Activated CD8-positive, alpha-beta T cell treated with anti-CD3 and anti-CD28 coated beads for 36 hours (primary cell): Measurements from ENCODE around the gene DEFB114. TPM values are rescaled to one million over a fixed set of nuclear protein-coding genes. Genes with fewer than 3 reads are reported as not detected.

Experiments
- ATAC-seq: fragments of 200-7000 bp; cut with Tn5 transposase; one replicate; pipeline ENCODE4 v1.10.0; 2021; ENCODE audit warnings: mild to moderate bottlenecking, moderate library complexity
- CTCF ChIA-PET: fragments of 350-600 bp; sonication (Branson Sonifier 250); formaldehyde crosslinking; loops from one replicate; lab custom pipeline; 2021; ENCODE audit warnings: antibody characterized with exemption; lab: Charles Lee
- POLR2A ChIA-PET: fragments of 350-600 bp; sonication (Branson Sonifier 250); formaldehyde crosslinking; loops from one replicate; lab custom pipeline; 2021; ENCODE audit warnings: antibody characterized with exemption; lab: Charles Lee
- DNase-seq: peaks from one replicate; pipeline ENCODE4 v3.0.0-alpha.2; 2020
- H3K27ac Mint-ChIP-seq: one replicate; pipeline ENCODE4 v1.8.0; 2021; ENCODE audit warnings: mild to moderate bottlenecking, mixed read lengths
- H3K27me3 Mint-ChIP-seq: one replicate; pipeline ENCODE4 v1.8.0; 2021; ENCODE audit warnings: mixed read lengths
- H3K36me3 Mint-ChIP-seq: one replicate; pipeline ENCODE4 v1.8.0; 2021; ENCODE audit warnings: low read depth, mixed read lengths
- H3K4me1 Mint-ChIP-seq: one replicate; pipeline ENCODE4 v1.8.0; 2021; ENCODE audit warnings: low read depth, mixed read lengths
- H3K4me3 Mint-ChIP-seq: one replicate; pipeline ENCODE4 v1.8.0; 2021; ENCODE audit warnings: mild to moderate bottlenecking, moderate library complexity, mixed read lengths
- H3K9me3 Mint-ChIP-seq: one replicate; pipeline ENCODE4 v1.8.0; 2021; ENCODE audit warnings: mixed read lengths
- CTCF ChIP-seq: fragments of 200-600 bp; IDR thresholded peaks from one replicate; pipeline ENCODE4 v1.8.0; 2022; ENCODE audit warnings: antibody characterized with exemption, mild to moderate bottlenecking
- intact Hi-C: fragments of 100-400 bp; cut with micrococcal nuclease; formaldehyde crosslinking; loops from one replicate; pipeline ENCODE4 v1.10.0; 2022
- total RNA-seq, 2 experiments: library from RNA; stranded (reverse); gene quantifications; one replicate each; pipeline ENCODE4 v1.2.3, GENCODE V29; 2021

The DEFB114 gene
- total RNA-seq, 2 experiments from 2014 or later: not detected

- no peak overlapping the region for H3K4me3 Mint-ChIP-seq
- no peaks in the 10 kb centered on the region for H3K36me3 Mint-ChIP-seq
- H3K4me1 Mint-ChIP-seq: no peaks in the 10 kb centered on the region
- no peak for TF ChIP-seq CTCF
- peaks cover 2% of the 10 kb centered on the region for H3K9me3 Mint-ChIP-seq
- ChIA-PET POLR2A (no interaction called here), CTCF (no interaction called here)
- intact Hi-C loops: no loop called here
- ATAC-seq (no peak), DNase-seq (no peak)
- H3K27ac Mint-ChIP-seq: no peak overlapping the region
- no peaks in the 10 kb centered on the region for H3K27me3 Mint-ChIP-seq
Measured at GRCh38 chr6:49918787-49919186, 45.2 kb downstream of the DEFB114 start.

GRCh38 chr6:49915035-49915434, 48.9 kb downstream of the DEFB114 start:
- Mint-ChIP-seq H3K27ac (no peak overlapping the region), H3K4me1 (no peaks in the 10 kb centered on the region), H3K9me3 (peaks cover 2% of the 10 kb centered on the region), H3K4me3 (no peak overlapping the region), H3K27me3 (no peaks in the 10 kb centered on the region), H3K36me3 (no peaks in the 10 kb centered on the region)
- ATAC-seq (no peak), DNase-seq (no peak)
- POLR2A ChIA-PET: no interaction called here
- intact Hi-C loops: no loop called here
- no peak for TF ChIP-seq CTCF
- CTCF ChIA-PET: no interaction called here

- Mint-ChIP-seq H3K27ac (no peak overlapping the region), H3K36me3 (no peaks in the 10 kb centered on the region), H3K9me3 (peaks cover 2% of the 10 kb centered on the region), H3K4me3 (no peak overlapping the region), H3K27me3 (no peaks in the 10 kb centered on the region), H3K4me1 (no peaks in the 10 kb centered on the region)
- ChIA-PET POLR2A (no interaction called here), CTCF (no interaction called here)
- ATAC-seq (no peak), DNase-seq (no peak)
- intact Hi-C loops: no loop called here
- no peak for TF ChIP-seq CTCF
Measured at GRCh38 chr6:49913636-49914375, 50.2 kb downstream of the DEFB114 start.

GRCh38 chr6:49912196-49912595, 51.8 kb downstream of the DEFB114 start:
- Mint-ChIP-seq H3K27ac (no peak overlapping the region), H3K27me3 (no peaks in the 10 kb centered on the region), H3K4me1 (no peaks in the 10 kb centered on the region), H3K36me3 (no peaks in the 10 kb centered on the region), H3K4me3 (no peak overlapping the region), H3K9me3 (peaks cover 2% of the 10 kb centered on the region)
- DNase-seq: no peak
- ChIA-PET POLR2A (no interaction called here), CTCF (no interaction called here)
- no peak for TF ChIP-seq CTCF
- intact Hi-C loops: no loop called here
- no peak for ATAC-seq

- TF ChIP-seq CTCF: no peak
- ATAC-seq: no peak
- no peaks in the 10 kb centered on the region for H3K27me3 Mint-ChIP-seq
- DNase-seq: no peak
- no peaks in the 10 kb centered on the region for H3K4me1 Mint-ChIP-seq
- no peaks in the 10 kb centered on the region for H3K9me3 Mint-ChIP-seq
- no peak overlapping the region for H3K4me3 Mint-ChIP-seq
- intact Hi-C loops: no loop called here
- no peaks in the 10 kb centered on the region for H3K36me3 Mint-ChIP-seq
- CTCF ChIA-PET: no interaction called here
- POLR2A ChIA-PET: no interaction called here
- H3K27ac Mint-ChIP-seq: no peak overlapping the region
Measured at GRCh38 chr6:49911252-49911651, 52.7 kb downstream of the DEFB114 start.

Other genes with a start within 250 kb of the DEFB114 start
- not detected for gene CRISP3, start 219.8 kb downstream of the DEFB114 start, total RNA-seq
- gene PGK2, start 176.9 kb downstream of the DEFB114 start, total RNA-seq: not detected
- not detected for gene CRISP1, start 97.6 kb downstream of the DEFB114 start, total RNA-seq
- not detected for gene DEFB113, start 5.5 kb upstream of the DEFB114 start, total RNA-seq
- gene DEFB110, start 57.8 kb upstream of the DEFB114 start, total RNA-seq: not detected
- gene DEFB112, start 85.8 kb upstream of the DEFB114 start, total RNA-seq: not detected